ENCODE results near the gene GPR37L1.

- TF ChIP-seq TAF1 (conservative IDR thresholded peaks at IDR 0.05) = no peak
- TF ChIP-seq CTCF (IDR thresholded peaks at IDR 0.05; ENCODE audit: low read depth, low read length, missing input control) = no peak
- TF ChIP-seq HNF4G (IDR thresholded peaks at IDR 0.05) = no peak
- TF ChIP-seq ATF3 (IDR thresholded peaks at IDR 0.05) = no peak
- no peak for TF ChIP-seq ZBTB33 (IDR thresholded peaks at IDR 0.05)
- TF ChIP-seq REST (IDR thresholded peaks at IDR 0.05) = no peak
- TF ChIP-seq SP1 (IDR thresholded peaks at IDR 0.05) = no peak
- TF ChIP-seq MAX (IDR thresholded peaks at IDR 0.05) = no peak
- no peak for TF ChIP-seq RAD21 (IDR thresholded peaks at IDR 0.05)
- no peak for TF ChIP-seq GABPA (IDR thresholded peaks at IDR 0.05 in 1 of 2, conservative IDR thresholded peaks at IDR 0.05 in 1 of 2)
- no peak for TF ChIP-seq EGR1 (IDR thresholded peaks at IDR 0.05; ENCODE audit: low read depth in 2 of 2)
- TF ChIP-seq YY1 (IDR thresholded peaks at IDR 0.05) = no peak
Observed at GRCh38 chr1:202110977-202111376, 11.7 kb upstream of the GPR37L1 start.
